OCI-M1 (cell line): ENCODE measurements around the gene ZMYM3.
A peak's percentile ranks its signal among the peaks of the same experiment; 100 is the strongest.

ENCODE experiments used
- DNase-seq: peaks from one replicate; lab custom pipeline; 2025; lab: John Stamatoyannopoulos, UW

The ZMYM3 gene

GRCh38 chrX:71214152-71214551 is 39.8 kb downstream of the ZMYM3 start:
- DNase-seq = no peak

GRCh38 chrX:71212536-71212935 is 41.4 kb downstream of the ZMYM3 start:
- DNase-seq = no peak

- no peak for DNase-seq
These were observed 43.1 kb downstream of the ZMYM3 start for GRCh38 chrX:71210816-71211215.

GRCh38 chrX:71199252-71200008 is 54.5 kb downstream of the ZMYM3 start:
- DNase-seq = no peak

GRCh38 chrX:71198066-71198465 is 55.9 kb downstream of the ZMYM3 start:
- peak; percentile 61 for DNase-seq

GRCh38 chrX:71195964-71196649 is 57.8 kb downstream of the ZMYM3 start:
- DNase-seq = peak; percentile 23

- no peak for DNase-seq
These were observed 62.7 kb downstream of the ZMYM3 start for GRCh38 chrX:71191248-71191647.
